Panc1 (cell line): Measurements from ENCODE around the gene ATP8B3.

Source experiments
- TF ChIP-seq, protein P1 (sequence below), 2 experiments: IDR thresholded peaks; 2 replicates each; pipeline ENCODE4 v1.6.1; 2011 to 2012; ENCODE audit warnings: low read depth in 2 of 2, control low read depth in 1 of 2, low read length in 1 of 2, mild to moderate bottlenecking in 1 of 2, moderate library complexity in 1 of 2; ENCODE audit not compliant: insufficient read depth in 1 of 2
- TF ChIP-seq, protein P2 (sequence below): fragments of 450-650 bp; IDR thresholded peaks from 2 replicates; pipeline ENCODE4 v1.5.1; 2017; ENCODE audit warnings: mild to moderate bottlenecking

DNA sequence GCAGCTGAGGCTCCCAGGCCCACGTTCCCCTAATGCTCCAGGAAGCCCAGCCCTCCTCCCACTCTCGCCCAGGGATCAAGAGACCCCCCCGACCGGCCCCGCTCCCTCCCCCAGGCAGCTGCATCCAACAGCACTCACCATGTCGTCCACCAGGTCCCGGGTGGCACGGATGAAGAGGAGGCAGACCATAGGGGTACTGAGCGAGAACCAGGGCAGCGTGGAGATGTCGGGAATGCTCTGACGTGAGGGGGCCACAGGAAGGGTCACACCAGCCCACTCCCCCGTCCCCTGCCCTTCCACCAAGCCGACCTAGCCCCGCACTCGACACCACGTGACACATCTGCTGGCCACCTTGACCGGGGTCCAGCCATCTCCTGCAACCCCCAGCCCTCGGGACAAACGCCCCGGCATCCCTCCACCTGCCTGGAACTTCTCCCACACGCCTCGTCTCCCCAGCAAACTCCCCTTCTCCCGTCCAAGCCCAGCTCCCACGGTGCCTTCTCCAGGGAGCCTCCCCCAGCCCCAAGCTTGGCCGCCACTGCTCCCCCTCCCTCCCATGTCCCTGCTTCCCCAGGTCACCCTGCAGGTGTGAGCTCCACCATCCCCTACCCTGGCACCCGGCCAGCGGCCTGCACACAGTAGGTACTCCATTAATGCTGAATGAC lies 4.9 kb downstream of the ATP8B3 start:
- TF ChIP-seq, protein P1, sequence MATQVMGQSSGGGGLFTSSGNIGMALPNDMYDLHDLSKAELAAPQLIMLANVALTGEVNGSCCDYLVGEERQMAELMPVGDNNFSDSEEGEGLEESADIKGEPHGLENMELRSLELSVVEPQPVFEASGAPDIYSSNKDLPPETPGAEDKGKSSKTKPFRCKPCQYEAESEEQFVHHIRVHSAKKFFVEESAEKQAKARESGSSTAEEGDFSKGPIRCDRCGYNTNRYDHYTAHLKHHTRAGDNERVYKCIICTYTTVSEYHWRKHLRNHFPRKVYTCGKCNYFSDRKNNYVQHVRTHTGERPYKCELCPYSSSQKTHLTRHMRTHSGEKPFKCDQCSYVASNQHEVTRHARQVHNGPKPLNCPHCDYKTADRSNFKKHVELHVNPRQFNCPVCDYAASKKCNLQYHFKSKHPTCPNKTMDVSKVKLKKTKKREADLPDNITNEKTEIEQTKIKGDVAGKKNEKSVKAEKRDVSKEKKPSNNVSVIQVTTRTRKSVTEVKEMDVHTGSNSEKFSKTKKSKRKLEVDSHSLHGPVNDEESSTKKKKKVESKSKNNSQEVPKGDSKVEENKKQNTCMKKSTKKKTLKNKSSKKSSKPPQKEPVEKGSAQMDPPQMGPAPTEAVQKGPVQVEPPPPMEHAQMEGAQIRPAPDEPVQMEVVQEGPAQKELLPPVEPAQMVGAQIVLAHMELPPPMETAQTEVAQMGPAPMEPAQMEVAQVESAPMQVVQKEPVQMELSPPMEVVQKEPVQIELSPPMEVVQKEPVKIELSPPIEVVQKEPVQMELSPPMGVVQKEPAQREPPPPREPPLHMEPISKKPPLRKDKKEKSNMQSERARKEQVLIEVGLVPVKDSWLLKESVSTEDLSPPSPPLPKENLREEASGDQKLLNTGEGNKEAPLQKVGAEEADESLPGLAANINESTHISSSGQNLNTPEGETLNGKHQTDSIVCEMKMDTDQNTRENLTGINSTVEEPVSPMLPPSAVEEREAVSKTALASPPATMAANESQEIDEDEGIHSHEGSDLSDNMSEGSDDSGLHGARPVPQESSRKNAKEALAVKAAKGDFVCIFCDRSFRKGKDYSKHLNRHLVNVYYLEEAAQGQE (IDR thresholded peaks at IDR 0.05; ENCODE audit: insufficient read depth in 1 of 2, low read depth in 2 of 2, low read length in 1 of 2) = no peak
- TF ChIP-seq, protein P2, sequence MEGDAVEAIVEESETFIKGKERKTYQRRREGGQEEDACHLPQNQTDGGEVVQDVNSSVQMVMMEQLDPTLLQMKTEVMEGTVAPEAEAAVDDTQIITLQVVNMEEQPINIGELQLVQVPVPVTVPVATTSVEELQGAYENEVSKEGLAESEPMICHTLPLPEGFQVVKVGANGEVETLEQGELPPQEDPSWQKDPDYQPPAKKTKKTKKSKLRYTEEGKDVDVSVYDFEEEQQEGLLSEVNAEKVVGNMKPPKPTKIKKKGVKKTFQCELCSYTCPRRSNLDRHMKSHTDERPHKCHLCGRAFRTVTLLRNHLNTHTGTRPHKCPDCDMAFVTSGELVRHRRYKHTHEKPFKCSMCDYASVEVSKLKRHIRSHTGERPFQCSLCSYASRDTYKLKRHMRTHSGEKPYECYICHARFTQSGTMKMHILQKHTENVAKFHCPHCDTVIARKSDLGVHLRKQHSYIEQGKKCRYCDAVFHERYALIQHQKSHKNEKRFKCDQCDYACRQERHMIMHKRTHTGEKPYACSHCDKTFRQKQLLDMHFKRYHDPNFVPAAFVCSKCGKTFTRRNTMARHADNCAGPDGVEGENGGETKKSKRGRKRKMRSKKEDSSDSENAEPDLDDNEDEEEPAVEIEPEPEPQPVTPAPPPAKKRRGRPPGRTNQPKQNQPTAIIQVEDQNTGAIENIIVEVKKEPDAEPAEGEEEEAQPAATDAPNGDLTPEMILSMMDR = no peak
